CD4-positive, CD25-positive, alpha-beta regulatory T cell (primary cell): ENCODE measurements around the gene SNCAIP. TPM values are rescaled to one million over a fixed set of nuclear protein-coding genes. Genes with fewer than 3 reads are reported as not detected.

Experiments used
- ATAC-seq, 2 donors: fragments of 150-1000 bp; cut with Tn5 transposase; one replicate each; pipeline ENCODE4 v1.10.0; 2021; ENCODE audit warnings: low read depth in 2 of 2, moderate number of reproducible peaks in 2 of 2, moderate library complexity in 1 of 2
- DNase-seq, 3 donors: peaks; one replicate each; pipeline versions ENCODE4 v3.0.0 to v3.0.0-alpha.2; 2012 to 2022; ENCODE audit warnings: mixed read lengths in 1 of 3
- H3K27ac ChIP-seq: one replicate; pipeline ENCODE4 v1.7.0; 2013; ENCODE audit warnings: mild to moderate bottlenecking, low read length; ENCODE audit not compliant: insufficient read depth, poor library complexity, severe bottlenecking
- H3K27me3 ChIP-seq: one replicate; pipeline ENCODE4 v1.7.0; 2013; ENCODE audit warnings: low read length; ENCODE audit not compliant: control insufficient read depth, insufficient read depth
- H3K36me3 ChIP-seq: one replicate; pipeline ENCODE4 v1.7.0; 2013; ENCODE audit warnings: mild to moderate bottlenecking, low read length, moderate library complexity; ENCODE audit not compliant: control insufficient read depth, insufficient read depth
- H3K4me1 ChIP-seq: 2 replicates; pipeline ENCODE4 v1.7.0; 2013; ENCODE audit warnings: mild to moderate bottlenecking, low read length; ENCODE audit not compliant: insufficient read depth, control insufficient read depth, poor library complexity, severe bottlenecking
- H3K4me3 ChIP-seq: one replicate; pipeline ENCODE4 v1.7.0; 2013; ENCODE audit warnings: low read depth, mild to moderate bottlenecking, low read length, moderate library complexity
- H3K9me3 ChIP-seq, 2 experiments: 1 replicate in 1 of 2; 2 replicates in 1 of 2; pipeline ENCODE4 v1.7.0; 2013; ENCODE audit warnings: low read length in 2 of 2, mild to moderate bottlenecking in 1 of 2, moderate library complexity in 1 of 2; ENCODE audit not compliant: control insufficient read depth in 2 of 2
- H3K27ac Mint-ChIP-seq, 3 donors: one replicate each; pipeline ENCODE4 v1.8.0; 2020 to 2022; ENCODE audit warnings: mild to moderate bottlenecking in 3 of 3, mixed read lengths in 3 of 3, moderate library complexity in 2 of 3
- H3K27me3 Mint-ChIP-seq: one replicate; pipeline ENCODE4 v1.8.0; 2022; ENCODE audit warnings: mild to moderate bottlenecking, mixed read lengths
- H3K36me3 Mint-ChIP-seq: one replicate; pipeline ENCODE4 v1.8.0; 2020; ENCODE audit warnings: mixed read lengths
- H3K4me1 Mint-ChIP-seq, 4 donors: one replicate each; pipeline ENCODE4 v1.8.0; 2020 to 2022; ENCODE audit warnings: mixed read lengths in 4 of 4, mild to moderate bottlenecking in 1 of 4
- H3K4me3 Mint-ChIP-seq, 4 donors: one replicate each; pipeline ENCODE4 v1.8.0; 2020 to 2022; ENCODE audit warnings: mild to moderate bottlenecking in 4 of 4, mixed read lengths in 4 of 4, moderate library complexity in 3 of 4
- H3K9me3 Mint-ChIP-seq, 7 donors: one replicate each; pipeline ENCODE4 v1.8.0; 2020 to 2022; ENCODE audit warnings: mixed read lengths in 7 of 7, mild to moderate bottlenecking in 3 of 7, moderate library complexity in 2 of 7
- polyA plus RNA-seq, 4 donors: library from polyadenylated mRNA; unstranded; fragments of 300-500 nt; fragmentation: Illumina TruSeq; gene quantifications; one replicate each; pipeline ENCODE4 v1.2.3, GENCODE V29; 2021
- total RNA-seq: library from RNA; stranded (reverse); gene quantifications from one replicate; pipeline ENCODE4 v1.2.3, GENCODE V29; 2022

The SNCAIP gene
- total and polyA plus RNA-seq, 5 donors from 2014 or later = not detected

DNA sequence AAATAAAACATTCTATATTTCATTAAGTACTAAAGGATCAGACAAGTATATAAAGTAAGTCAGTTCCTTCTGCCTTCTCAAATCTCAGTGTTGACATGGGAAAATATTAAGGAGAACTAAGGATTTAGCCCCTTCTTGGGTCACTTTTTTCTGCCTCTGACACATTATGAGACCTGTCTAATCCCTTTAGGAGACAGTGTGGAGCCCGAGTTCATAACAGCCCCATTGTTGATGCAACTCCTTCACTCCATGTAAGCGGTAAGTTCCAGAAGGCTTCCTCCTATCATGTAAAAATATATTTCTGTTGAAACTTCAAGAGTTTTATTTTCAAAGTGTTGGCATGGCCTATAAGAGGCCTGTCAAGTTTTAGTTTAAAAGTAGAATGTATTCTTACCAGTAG, 152.2 kb downstream of the SNCAIP start:
- no peaks in the 10 kb centered on the region for H3K36me3 ChIP-seq
- ATAC-seq (no peak), DNase-seq (no peak)
- H3K4me3 Mint-ChIP-seq = no peak overlapping the region
- no peak overlapping the region for H3K27ac Mint-ChIP-seq
- no peaks in the 10 kb centered on the region for H3K36me3 Mint-ChIP-seq
- H3K9me3 Mint-ChIP-seq = no peaks in the 10 kb centered on the region
- H3K27me3 ChIP-seq = no peaks in the 10 kb centered on the region
- H3K27ac ChIP-seq = no peak overlapping the region
- no peaks in the 10 kb centered on the region for H3K4me1 ChIP-seq
- no peaks in the 10 kb centered on the region for H3K9me3 ChIP-seq
- no peaks in the 10 kb centered on the region for H3K4me1 Mint-ChIP-seq
- peaks cover 5% of the 10 kb centered on the region for H3K27me3 Mint-ChIP-seq
- H3K4me3 ChIP-seq = no peak overlapping the region

DNA sequence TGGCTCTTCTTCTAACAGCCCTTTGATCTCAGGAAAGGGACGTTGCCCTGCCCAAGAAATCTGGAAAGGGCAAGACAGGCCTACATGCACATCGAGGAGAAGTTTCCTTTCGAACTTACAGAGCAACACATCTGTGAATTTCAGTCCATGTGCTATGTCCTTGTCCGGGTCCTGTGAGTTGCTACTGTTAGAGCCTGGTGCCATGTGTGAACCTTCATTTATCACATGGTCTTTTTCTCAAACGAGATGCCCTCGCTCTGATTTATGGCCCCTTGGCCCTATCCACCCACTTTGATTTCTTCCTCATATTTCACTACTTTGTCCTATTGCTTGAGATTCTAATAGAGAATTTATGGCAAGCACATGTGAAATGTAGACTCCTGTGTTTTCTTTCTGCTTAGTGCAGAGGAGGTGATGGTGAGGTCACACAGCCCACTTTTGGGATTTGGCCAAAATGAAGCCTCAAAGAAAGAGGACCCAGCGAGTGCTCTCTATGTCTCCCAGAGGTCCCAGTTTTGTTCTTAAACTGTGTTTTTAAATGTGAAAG, 153.1 kb downstream of the SNCAIP start:
- DNase-seq (no peak), ATAC-seq (no peak)
- Mint-ChIP-seq H3K36me3 (no peaks in the 10 kb centered on the region), H3K27me3 (peaks cover 5% of the 10 kb centered on the region), H3K9me3 (no peaks in the 10 kb centered on the region), H3K4me3 (no peak overlapping the region), H3K27ac (peak overlapping the region in 1 of 3 donors; percentile 26), H3K4me1 (no peaks in the 10 kb centered on the region)
- no peaks in the 10 kb centered on the region for H3K27me3 ChIP-seq
- H3K36me3 ChIP-seq = no peaks in the 10 kb centered on the region
- H3K4me3 ChIP-seq = no peak overlapping the region
- H3K9me3 ChIP-seq = no peaks in the 10 kb centered on the region
- H3K4me1 ChIP-seq = no peaks in the 10 kb centered on the region
- H3K27ac ChIP-seq = no peak overlapping the region

DNA sequence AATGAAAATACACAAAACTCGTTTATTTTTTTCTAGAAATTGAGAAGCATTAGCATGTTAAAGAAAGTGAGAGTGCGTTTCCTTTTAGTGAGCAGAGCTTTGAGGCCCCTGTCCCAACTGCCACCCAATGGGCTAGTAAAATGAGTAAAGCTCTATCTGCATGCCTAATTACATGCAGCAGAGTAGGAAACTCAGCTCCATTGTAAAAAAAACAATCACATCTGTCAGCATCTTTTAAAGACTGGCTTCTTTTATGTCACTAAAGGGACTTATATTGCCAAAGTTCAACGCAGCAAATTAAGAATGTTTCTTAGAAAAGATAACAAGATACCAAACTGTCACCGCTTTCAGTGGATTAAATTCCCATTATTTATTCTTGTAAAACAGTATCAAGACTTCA, 154.0 kb downstream of the SNCAIP start:
- H3K36me3 Mint-ChIP-seq = no peaks in the 10 kb centered on the region

DNA sequence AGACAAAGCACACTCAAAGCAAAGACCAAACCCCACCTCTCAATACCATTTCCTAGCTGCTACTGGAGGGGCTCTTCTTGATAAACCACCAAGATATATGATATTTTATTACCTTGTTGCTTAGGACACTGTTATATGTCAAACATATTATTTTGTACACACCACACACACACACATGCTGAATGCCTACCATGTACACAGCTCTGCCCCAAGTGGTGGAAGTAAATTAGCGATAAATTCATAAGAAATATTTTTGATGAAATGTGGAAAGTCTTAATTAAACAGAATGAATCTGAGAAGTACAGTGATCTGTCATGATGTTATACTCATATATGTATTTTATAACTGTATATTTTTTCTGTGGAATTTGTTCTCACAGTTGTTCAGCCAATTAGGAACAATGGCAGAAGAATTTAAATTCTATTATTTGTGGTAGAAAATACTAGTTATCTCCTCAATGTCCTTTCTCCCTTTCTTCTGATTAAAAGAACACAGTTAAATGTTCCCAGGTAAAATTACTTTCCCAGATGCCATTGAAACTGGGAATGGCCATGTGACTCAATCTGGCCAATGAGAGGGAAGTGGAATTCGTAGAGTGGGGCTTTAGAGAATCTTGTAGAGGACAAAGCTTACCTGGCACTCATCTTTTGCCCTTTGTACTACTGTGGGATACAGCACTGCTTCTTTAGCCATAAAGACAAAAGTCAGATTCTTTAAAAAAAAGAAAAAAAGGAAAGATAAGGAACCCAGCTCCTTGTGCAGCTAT, 156.5 kb downstream of the SNCAIP start:
- Histone ChIP-seq H3K36me3 (no peaks in the 10 kb centered on the region), H3K27me3 (no peaks in the 10 kb centered on the region), H3K4me3 (no peak overlapping the region), H3K27ac (no peak overlapping the region), H3K9me3 (no peaks in the 10 kb centered on the region), H3K4me1 (no peaks in the 10 kb centered on the region)
- H3K9me3 Mint-ChIP-seq = peaks cover 0 to 2% (median 0%) of the 10 kb centered on the region in 7 donors
- H3K27me3 Mint-ChIP-seq = no peaks in the 10 kb centered on the region
- H3K4me3 Mint-ChIP-seq = no peak overlapping the region
- H3K4me1 Mint-ChIP-seq = no peaks in the 10 kb centered on the region
- no peaks in the 10 kb centered on the region for H3K36me3 Mint-ChIP-seq
- DNase-seq (no peak), ATAC-seq (no peak)
- H3K27ac Mint-ChIP-seq = no peak overlapping the region

More for the DNA sequence above, 154.0 kb downstream of the SNCAIP start:
- H3K4me1 ChIP-seq = no peaks in the 10 kb centered on the region
- ATAC-seq (no peak), DNase-seq (no peak)
- H3K9me3 ChIP-seq = no peaks in the 10 kb centered on the region
- no peaks in the 10 kb centered on the region for H3K4me1 Mint-ChIP-seq
- H3K36me3 ChIP-seq = no peaks in the 10 kb centered on the region
- no peak overlapping the region for H3K4me3 Mint-ChIP-seq
- no peaks in the 10 kb centered on the region for H3K27me3 ChIP-seq
- H3K27ac ChIP-seq = no peak overlapping the region
- H3K27ac Mint-ChIP-seq = no peak overlapping the region
- H3K9me3 Mint-ChIP-seq = no peaks in the 10 kb centered on the region
- no peak overlapping the region for H3K4me3 ChIP-seq
- H3K27me3 Mint-ChIP-seq = peaks cover 5% of the 10 kb centered on the region

DNA sequence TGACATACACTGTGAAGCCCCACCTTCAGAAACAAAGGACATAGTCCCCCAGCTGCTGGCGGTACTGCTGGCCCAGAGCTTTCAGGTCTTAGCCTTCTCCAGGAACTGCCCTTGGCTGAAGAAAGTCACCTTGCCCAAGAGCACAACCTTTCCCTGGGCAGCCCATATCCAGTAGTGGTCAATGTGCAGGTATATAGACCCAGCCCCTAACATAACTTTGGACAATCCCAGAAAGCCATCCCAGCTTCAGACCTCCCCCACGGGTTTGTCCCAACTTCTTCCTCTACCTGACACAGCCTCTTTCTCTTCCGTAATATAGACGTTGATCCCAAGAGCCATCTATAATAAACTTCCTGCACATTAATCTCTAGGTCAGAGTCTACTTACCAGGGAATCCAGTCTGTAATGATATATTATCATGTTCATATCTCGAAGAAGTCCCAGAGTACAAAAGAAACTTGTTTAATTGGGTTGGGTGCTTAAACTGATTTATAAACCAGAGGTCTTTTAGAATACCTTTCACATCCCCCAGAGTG, 157.4 kb downstream of the SNCAIP start:
- H3K4me1 Mint-ChIP-seq = no peaks in the 10 kb centered on the region
- Histone ChIP-seq H3K4me1 (no peaks in the 10 kb centered on the region), H3K36me3 (no peaks in the 10 kb centered on the region), H3K27ac (no peak overlapping the region), H3K4me3 (no peak overlapping the region), H3K9me3 (no peaks in the 10 kb centered on the region), H3K27me3 (no peaks in the 10 kb centered on the region)
- H3K9me3 Mint-ChIP-seq = peaks cover 0 to 2% (median 0%) of the 10 kb centered on the region in 7 donors
- H3K4me3 Mint-ChIP-seq = no peak overlapping the region
- H3K27ac Mint-ChIP-seq = no peak overlapping the region
- no peak for ATAC-seq
- no peak for DNase-seq
- H3K27me3 Mint-ChIP-seq = no peaks in the 10 kb centered on the region
- H3K36me3 Mint-ChIP-seq = no peaks in the 10 kb centered on the region

DNA sequence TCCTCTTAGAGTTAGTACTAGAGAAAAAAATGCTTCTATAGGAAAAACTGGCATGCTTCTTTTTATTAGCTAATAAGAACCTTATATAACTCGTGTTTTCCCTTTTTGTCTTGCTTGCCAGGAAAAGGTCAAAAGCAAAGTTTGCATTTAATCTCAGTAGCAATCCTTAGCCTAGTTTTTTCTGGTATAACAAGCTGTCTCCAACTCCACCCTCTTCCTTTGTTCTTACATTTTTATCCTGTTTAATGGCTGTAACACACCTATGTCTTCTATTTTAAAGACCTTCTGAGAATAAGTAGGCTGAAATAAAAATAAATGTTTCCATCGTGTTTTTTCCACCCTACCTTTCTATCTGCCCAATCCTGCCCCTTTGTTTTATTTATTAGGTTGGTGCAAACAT, 158.3 kb downstream of the SNCAIP start:
- Mint-ChIP-seq H3K9me3 (peaks cover 0 to 4% (median 0%) of the 10 kb centered on the region in 7 donors), H3K4me3 (no peak overlapping the region), H3K4me1 (no peaks in the 10 kb centered on the region), H3K27me3 (no peaks in the 10 kb centered on the region), H3K27ac (no peak overlapping the region), H3K36me3 (no peaks in the 10 kb centered on the region)
- no peak for ATAC-seq
- no peaks in the 10 kb centered on the region for H3K27me3 ChIP-seq
- H3K4me3 ChIP-seq = no peak overlapping the region
- DNase-seq = no peak
- H3K36me3 ChIP-seq = no peaks in the 10 kb centered on the region
- no peaks in the 10 kb centered on the region for H3K9me3 ChIP-seq
- H3K27ac ChIP-seq = no peak overlapping the region
- no peaks in the 10 kb centered on the region for H3K4me1 ChIP-seq

DNA sequence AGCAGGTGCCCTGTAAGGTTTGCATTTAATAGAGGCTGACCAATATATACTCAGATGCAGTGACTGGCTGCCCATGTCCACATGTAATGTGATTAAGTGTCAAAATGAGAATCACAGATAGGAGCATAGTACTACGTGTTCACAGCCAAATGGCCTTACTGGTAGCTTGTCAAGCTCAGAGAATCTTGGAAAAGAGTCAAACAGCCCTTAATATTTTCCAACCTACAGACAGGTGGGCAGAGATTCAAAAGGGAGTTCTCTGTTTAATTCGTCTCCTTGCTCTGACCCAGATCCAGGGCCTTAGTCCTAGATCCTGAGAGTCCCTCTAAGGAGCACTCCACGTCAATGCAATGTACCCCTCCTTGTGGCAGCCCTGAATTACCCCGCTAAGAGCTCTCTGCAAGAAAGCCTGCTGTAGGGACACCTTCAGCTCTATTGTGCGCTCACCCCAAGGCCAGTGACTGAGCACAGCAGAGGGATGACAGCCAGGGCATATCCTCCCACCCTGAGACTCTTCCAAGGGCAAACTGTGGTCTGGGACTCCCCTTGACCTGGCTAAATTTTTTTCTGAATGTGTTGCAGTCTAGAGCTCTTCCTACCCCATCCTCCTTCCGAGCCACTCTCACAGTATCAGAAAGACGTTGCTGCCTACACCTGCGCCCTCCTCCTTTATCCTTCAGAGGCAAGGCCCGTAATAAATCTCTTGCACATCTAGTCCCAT, 159.2 kb downstream of the SNCAIP start:
- Mint-ChIP-seq H3K4me3 (no peak overlapping the region), H3K36me3 (no peaks in the 10 kb centered on the region), H3K27me3 (no peaks in the 10 kb centered on the region), H3K27ac (no peak overlapping the region), H3K9me3 (peaks cover 0 to 4% (median 0%) of the 10 kb centered on the region in 7 donors), H3K4me1 (no peaks in the 10 kb centered on the region)
- Histone ChIP-seq H3K9me3 (no peaks in the 10 kb centered on the region), H3K27me3 (no peaks in the 10 kb centered on the region), H3K36me3 (no peaks in the 10 kb centered on the region), H3K4me3 (no peak overlapping the region), H3K27ac (no peak overlapping the region), H3K4me1 (no peaks in the 10 kb centered on the region)
- DNase-seq (no peak), ATAC-seq (peak in 1 of 2 donors; percentile 16)
